ENCODE measurements around the gene LILRA1.
"Not testable (repeated sequence)": the region's sequence is repeated elsewhere in the genome, so short reads cannot be mapped to it uniquely, and the experiment has no call there.

GRCh38 chr19:54578268-54578667 lies 15.2 kb upstream of the LILRA1 start:
- not testable (repeated sequence) for TF ChIP-seq CTCF, POLR2A (IDR thresholded peaks at IDR 0.05)
